GM12878 (cell line): ENCODE data around the gene PRR5L. TPM values are rescaled to one million over a fixed set of nuclear protein-coding genes. Genes with fewer than 3 reads are reported as not detected.

Experiments used
- ATAC-seq: fragments of 200-7000 bp; cut with Tn5 transposase; 3 replicates; pipeline ENCODE4 v1.9.1; 2020; ENCODE audit warnings: mild to moderate bottlenecking, moderate library complexity
- BruUV-seq: library from RNA; stranded (reverse); fragments of 400-500 nt; replicated peaks from 2 replicates; lab custom pipeline; 2021; lab: Mats Ljungman, UMichigan
- CTCF ChIA-PET: fragments of 300-600 bp; sonication (Branson Sonifier 250); formaldehyde crosslinking; extraction: SDS; loops from one replicate; lab custom pipeline; 2021; ENCODE audit warnings: inconsistent platforms; lab: Yijun Ruan, JAX
- POLR2A ChIA-PET: fragments of 350-600 bp; formaldehyde crosslinking; extraction: SDS; loops from one replicate; lab custom pipeline; 2021; ENCODE audit warnings: inconsistent platforms; lab: Charles Lee
- RAD21 ChIA-PET: fragments of 300-600 bp; sonication (Branson Sonifier 250); formaldehyde crosslinking; loops from one replicate; lab custom pipeline; 2023; ENCODE audit warnings: antibody characterized with exemption; ENCODE audit not compliant: unreplicated experiment; lab: Charles Lee
- SMC1A ChIA-PET: fragments of 300-600 bp; sonication (Branson Sonifier 250); formaldehyde crosslinking; loops from one replicate; lab custom pipeline; 2023; ENCODE audit not compliant: unreplicated experiment, uncharacterized antibody; lab: Charles Lee
- DNase-seq: peaks from one replicate; pipeline ENCODE4 v3.0.0-alpha.2; 2011; ENCODE audit warnings: low read depth, low spot score
- FAIRE-seq: peaks from 3 replicates; lab custom pipeline; 2011; peaks lifted over from hg19 to GRCh38; lab: Jason Lieb, UNC
- H2AFZ ChIP-seq: 2 replicates; pipeline ENCODE4 v1.6.0; 2011; ENCODE audit warnings: low read depth, low read length, control low read depth; ENCODE audit not compliant: control insufficient read depth
- H3K27ac ChIP-seq: 2 replicates; pipeline ENCODE4 v1.5.1; 2011; ENCODE audit warnings: control low read depth; ENCODE audit not compliant: control insufficient read depth, insufficient read depth
- H3K27me3 ChIP-seq, 2 experiments: replicated peaks in 1 of 2; 2 replicates each; pipeline versions ENCODE4 v1.6.0 to v1.6.1; 2011; ENCODE audit warnings: low read length in 1 of 2; ENCODE audit not compliant: control insufficient read depth in 2 of 2, insufficient read depth in 2 of 2
- H3K36me3 ChIP-seq, 2 experiments: 2 replicates each; pipeline ENCODE4 v1.5.1; 2011; ENCODE audit warnings: low read length in 1 of 2; ENCODE audit not compliant: control insufficient read depth in 2 of 2, insufficient read depth in 2 of 2
- H3K4me1 ChIP-seq: 2 replicates; pipeline ENCODE4 v1.6.1; 2011; ENCODE audit warnings: mild to moderate bottlenecking, low read length, moderate library complexity, mixed read lengths; ENCODE audit not compliant: control insufficient read depth, insufficient read depth
- H3K4me2 ChIP-seq: 2 replicates; pipeline ENCODE4 v1.6.0; 2011; ENCODE audit warnings: control low read depth; ENCODE audit not compliant: control insufficient read depth, insufficient read depth
- H3K4me3 ChIP-seq: fragments of 200-600 bp; sonication (generic); 2 replicates; pipeline ENCODE4 v1.5.1; 2016
- H3K79me2 ChIP-seq: 2 replicates; pipeline ENCODE4 v1.6.0; 2011; ENCODE audit warnings: low read length; ENCODE audit not compliant: control insufficient read depth, insufficient read depth
- H3K9ac ChIP-seq: 2 replicates; pipeline ENCODE4 v1.8.0; 2011; ENCODE audit warnings: low read length, control low read depth, mixed read lengths; ENCODE audit not compliant: control insufficient read depth, insufficient read depth
- H3K9me3 ChIP-seq: replicated peaks from 3 replicates; pipeline ENCODE4 v1.5.1; 2011; ENCODE audit warnings: mild to moderate bottlenecking, low read length; ENCODE audit not compliant: control insufficient read depth, insufficient read depth
- H4K20me1 ChIP-seq: 2 replicates; pipeline ENCODE4 v1.6.0; 2011; ENCODE audit not compliant: control insufficient read depth, insufficient read depth
- CREM ChIP-seq: IDR thresholded peaks from 2 replicates; pipeline ENCODE4 v1.6.1; 2014; ENCODE audit warnings: antibody characterized with exemption, low read depth
- EZH2 ChIP-seq: IDR thresholded peaks from 2 replicates; pipeline ENCODE4 v1.6.1; 2012; ENCODE audit warnings: low read depth, mild to moderate bottlenecking, control low read depth, inconsistent platforms, low read length, borderline replicate concordance; ENCODE audit not compliant: control insufficient read depth
- HCFC1 ChIP-seq: fragments of 150-350 bp; IDR thresholded peaks from 2 replicates; pipeline ENCODE4 v1.6.1; 2014; ENCODE audit warnings: low read length
- IKZF2 ChIP-seq, 2 experiments: fragments of 450-650 bp; IDR thresholded peaks; 2 replicates each; pipeline ENCODE4 v1.6.1; 2017; ENCODE audit warnings: mild to moderate bottlenecking in 2 of 2, moderate library complexity in 2 of 2
- MXI1 ChIP-seq: fragments of 150-350 bp; IDR thresholded peaks from 2 replicates; pipeline ENCODE4 v1.6.1; 2011; ENCODE audit warnings: low read depth, mild to moderate bottlenecking, inconsistent platforms, low read length, improper control_type of control experiment
- NR2C2 ChIP-seq: IDR thresholded peaks from 2 replicates; pipeline ENCODE4 v1.6.1; 2011; ENCODE audit warnings: borderline replicate concordance, low read depth; ENCODE audit not compliant: control insufficient read depth, insufficient read length
- WGBS: methylation state at CpG from one replicate; pipeline ENCODE4 v1.1.6; 2016; ENCODE audit warnings: low lambda C conversion rate; ENCODE audit not compliant: insufficient replicate concordance, insufficient coverage; ENCODE audit errors: missing lambda C conversion rate; 5-methylcytosine and 5-hydroxymethylcytosine counted together
- in situ Hi-C: fragments of 300-500 bp; cut with MboI; formaldehyde crosslinking; loops from 9 replicates; pipeline ENCODE4 v1.14.3; 2018; ENCODE audit warnings: mixed read lengths
- intact Hi-C: fragments of 100-400 bp; cut with micrococcal nuclease; formaldehyde crosslinking; loops from one replicate; pipeline ENCODE4 v1.14.2; 2022; ENCODE audit not compliant: unreplicated experiment
- polyA plus RNA-seq, 11 experiments: library from polyadenylated mRNA; depleted of rRNA in 4 of 11; unstranded in 6 of 11; stranded (reverse) in 5 of 11; fragments of >200 nt; fragmentation: Nextera tagmentation in 4 of 11; fragmentation: Illumina TruSeq in 1 of 11; extraction: Ambion mirVana in 4 of 11; extraction: Trizol in 1 of 11; gene quantifications; 1 replicate in 1 of 11; 2 replicates in 10 of 11; pipeline versions ENCODE4 v1.2.1 to v1.2.3, GENCODE V29; 2011 to 2016; ENCODE audit warnings: inconsistent platforms in 2 of 11, missing spikeins in 2 of 11, low read depth in 1 of 11
- total RNA-seq, 4 experiments: library from RNA; depleted of rRNA in 3 of 4; stranded (reverse); fragments of >200 nt in 3 of 4; fragmentation: Illumina TruSeq in 1 of 4; extraction: Trizol in 1 of 4; gene quantifications; 2 replicates each; pipeline versions ENCODE4 v1.2.1 to v1.2.3, GENCODE V29; 2013 to 2021
- TF ChIP-seq, protein P1 (sequence below): fragments of 450-650 bp; IDR thresholded peaks from 2 replicates; pipeline ENCODE4 v1.6.1; 2017; ENCODE audit warnings: mild to moderate bottlenecking, moderate library complexity

The PRR5L gene
- total and polyA plus RNA-seq, 10 of the 15 experiments (the other 5 are each of a cell fraction or from before 2014, with no cell fraction given): 0.11 to 4.2 (median 0.67) TPM; not detected in 1

DNA sequence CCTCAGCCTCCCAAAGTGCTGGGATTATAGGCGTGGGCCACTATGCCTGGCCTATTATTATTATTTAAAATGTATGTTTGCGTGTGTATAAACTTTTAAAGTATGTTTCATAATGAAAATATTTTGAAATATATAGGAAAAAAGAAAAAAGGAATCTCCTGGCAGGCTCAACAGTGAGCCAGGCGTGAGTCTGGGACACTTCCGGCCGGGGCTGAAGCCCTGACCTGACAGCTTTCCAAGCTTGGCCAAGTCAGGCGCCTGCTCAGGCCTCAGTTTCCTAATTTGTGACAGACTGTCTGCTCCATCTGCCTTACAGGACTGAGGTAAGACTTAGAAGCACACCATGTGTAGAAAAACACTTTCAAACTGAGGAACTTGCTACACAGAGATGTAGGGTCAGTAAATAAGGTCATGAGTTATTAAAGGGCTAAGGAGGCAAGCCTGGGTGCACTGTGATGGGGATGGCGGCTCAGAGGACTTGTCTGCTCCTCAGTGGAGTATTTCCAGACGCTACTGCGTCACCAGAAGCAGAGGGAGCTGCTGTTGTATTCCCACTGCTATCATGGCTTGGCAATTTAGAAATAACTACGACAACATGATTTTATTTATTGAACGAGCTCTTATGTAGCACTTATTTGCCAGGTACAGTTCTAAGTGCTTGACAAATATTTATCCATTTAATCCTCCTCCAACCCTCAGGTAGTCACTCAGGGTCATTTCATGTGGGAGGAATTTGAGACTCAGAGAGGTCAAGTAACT is 100.1 kb downstream of the PRR5L start:
- no peak overlapping the region for H3K27ac ChIP-seq
- no peak for DNase-seq
- POLR2A ChIA-PET: no interaction called here
- RAD21 ChIA-PET: no interaction called here
- H3K4me3 ChIP-seq: no peak overlapping the region
- CTCF ChIA-PET: no interaction called here
- H3K79me2 ChIP-seq: no peaks in the 10 kb centered on the region
- peaks cover 14% of the 10 kb centered on the region for H3K4me1 ChIP-seq
- WGBS: 46% methylated on average over 11 of the region's 11 CpGs
- SMC1A ChIA-PET: no interaction called here
- ATAC-seq: no peak
- FAIRE-seq: no peak
- in situ Hi-C loops (no loop called here), intact Hi-C loops (no loop called here)
- H4K20me1 ChIP-seq: no peaks in the 10 kb centered on the region
- no peak overlapping the region for H3K4me2 ChIP-seq
- no peak overlapping the region for H3K9ac ChIP-seq
- no peaks in the 10 kb centered on the region for H3K36me3 ChIP-seq
- no peak overlapping the region for H2AFZ ChIP-seq
- no TSS peak for BruUV-seq
- no peaks in the 10 kb centered on the region for H3K27me3 ChIP-seq
- no peak for TF ChIP-seq HCFC1
- no peak for TF ChIP-seq NR2C2
- no peak for TF ChIP-seq MXI1
- H3K9me3 ChIP-seq: no peaks in the 10 kb centered on the region

DNA sequence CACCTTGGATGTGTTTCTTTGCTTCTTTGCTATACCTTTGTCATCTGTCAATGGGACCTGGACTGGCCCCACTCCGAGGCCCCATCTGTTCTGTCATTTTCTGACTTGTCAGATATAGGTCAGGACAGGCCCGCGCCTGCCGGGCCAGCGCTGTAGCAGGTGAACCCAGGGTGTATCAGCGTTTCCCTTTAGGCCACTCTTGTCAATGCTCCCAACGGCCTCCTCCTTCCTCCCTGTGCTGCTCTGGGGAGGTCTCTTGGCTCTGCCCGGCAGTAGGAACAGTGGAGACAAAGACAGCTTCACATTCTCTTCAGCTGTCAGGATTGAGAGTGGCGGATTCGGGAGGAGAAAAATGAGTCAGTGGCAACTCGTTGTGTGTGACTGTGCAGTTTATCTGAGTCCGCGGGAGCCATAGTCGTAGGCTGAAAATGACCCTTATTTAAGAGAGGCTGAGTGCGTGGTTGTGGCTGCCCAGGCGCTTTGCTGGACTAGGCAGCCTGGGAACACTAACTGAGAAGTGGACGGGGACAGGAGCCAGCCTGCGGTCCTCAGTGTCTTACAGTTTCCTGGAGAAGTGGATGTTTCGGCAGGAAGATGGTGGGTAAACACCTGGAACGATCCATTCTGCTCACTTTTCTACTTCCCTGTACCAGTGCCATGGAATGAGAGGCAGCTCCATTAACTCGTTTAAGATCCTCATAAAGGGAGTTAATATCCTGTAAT is 102.3 kb downstream of the PRR5L start:
- ATAC-seq: no peak
- H3K4me1 ChIP-seq: peaks cover 11% of the 10 kb centered on the region
- H3K9ac ChIP-seq: no peak overlapping the region
- H3K27ac ChIP-seq: no peak overlapping the region
- no peaks in the 10 kb centered on the region for H4K20me1 ChIP-seq
- TF ChIP-seq CREM (no peak), IKZF2 (IDR thresholded peaks at IDR 0.05) (no peak), EZH2 (no peak)
- TF ChIP-seq, protein P1, sequence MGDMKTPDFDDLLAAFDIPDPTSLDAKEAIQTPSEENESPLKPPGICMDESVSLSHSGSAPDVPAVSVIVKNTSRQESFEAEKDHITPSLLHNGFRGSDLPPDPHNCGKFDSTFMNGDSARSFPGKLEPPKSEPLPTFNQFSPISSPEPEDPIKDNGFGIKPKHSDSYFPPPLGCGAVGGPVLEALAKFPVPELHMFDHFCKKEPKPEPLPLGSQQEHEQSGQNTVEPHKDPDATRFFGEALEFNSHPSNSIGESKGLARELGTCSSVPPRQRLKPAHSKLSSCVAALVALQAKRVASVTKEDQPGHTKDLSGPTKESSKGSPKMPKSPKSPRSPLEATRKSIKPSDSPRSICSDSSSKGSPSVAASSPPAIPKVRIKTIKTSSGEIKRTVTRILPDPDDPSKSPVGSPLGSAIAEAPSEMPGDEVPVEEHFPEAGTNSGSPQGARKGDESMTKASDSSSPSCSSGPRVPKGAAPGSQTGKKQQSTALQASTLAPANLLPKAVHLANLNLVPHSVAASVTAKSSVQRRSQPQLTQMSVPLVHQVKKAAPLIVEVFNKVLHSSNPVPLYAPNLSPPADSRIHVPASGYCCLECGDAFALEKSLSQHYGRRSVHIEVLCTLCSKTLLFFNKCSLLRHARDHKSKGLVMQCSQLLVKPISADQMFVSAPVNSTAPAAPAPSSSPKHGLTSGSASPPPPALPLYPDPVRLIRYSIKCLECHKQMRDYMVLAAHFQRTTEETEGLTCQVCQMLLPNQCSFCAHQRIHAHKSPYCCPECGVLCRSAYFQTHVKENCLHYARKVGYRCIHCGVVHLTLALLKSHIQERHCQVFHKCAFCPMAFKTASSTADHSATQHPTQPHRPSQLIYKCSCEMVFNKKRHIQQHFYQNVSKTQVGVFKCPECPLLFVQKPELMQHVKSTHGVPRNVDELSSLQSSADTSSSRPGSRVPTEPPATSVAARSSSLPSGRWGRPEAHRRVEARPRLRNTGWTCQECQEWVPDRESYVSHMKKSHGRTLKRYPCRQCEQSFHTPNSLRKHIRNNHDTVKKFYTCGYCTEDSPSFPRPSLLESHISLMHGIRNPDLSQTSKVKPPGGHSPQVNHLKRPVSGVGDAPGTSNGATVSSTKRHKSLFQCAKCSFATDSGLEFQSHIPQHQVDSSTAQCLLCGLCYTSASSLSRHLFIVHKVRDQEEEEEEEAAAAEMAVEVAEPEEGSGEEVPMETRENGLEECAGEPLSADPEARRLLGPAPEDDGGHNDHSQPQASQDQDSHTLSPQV: no peak
- H3K4me2 ChIP-seq: no peak overlapping the region
- ChIA-PET CTCF (no interaction called here), SMC1A (interaction anchor here (0.9 kb wide), 2 partner anchors 18 to 85 kb away, joined by 3 read pairs; no protein-coding TSS in a partner anchor), RAD21 (no interaction called here), POLR2A (no interaction called here)
- H3K36me3 ChIP-seq: no peaks in the 10 kb centered on the region
- no peak for DNase-seq
- no peak overlapping the region for H2AFZ ChIP-seq
- H3K79me2 ChIP-seq: no peaks in the 10 kb centered on the region
- no TSS peak for BruUV-seq
- intact Hi-C loops (no loop called here), in situ Hi-C loops (no loop called here)
- H3K27me3 ChIP-seq: no peaks in the 10 kb centered on the region
- no peak overlapping the region for H3K4me3 ChIP-seq
- 71% methylated on average over 21 of the region's 21 CpGs for WGBS
- H3K9me3 ChIP-seq: no peaks in the 10 kb centered on the region
- FAIRE-seq: no peak
